GM21528 (cell line): ENCODE results near the gene DGKZ.

Experiments
- ATAC-seq: cut with Tn5 transposase; IDR thresholded peaks from one replicate; pipeline ENCODE4 v1.9.1; 2021; ENCODE audit warnings: mild to moderate bottlenecking, moderate library complexity; ENCODE audit not compliant: unreplicated experiment, low FRiP score

The DGKZ gene

GRCh38 chr11:46345131-46345597 lies 2.1 kb upstream of the DGKZ start:
- ATAC-seq: no peak

- no peak for ATAC-seq
Measured at GRCh38 chr11:46345881-46346484, 1.3 kb upstream of the DGKZ start.

- ATAC-seq: peak; percentile 11
Measured at GRCh38 chr11:46347637-46348311, 511 bp downstream of the DGKZ start.

GRCh38 chr11:46348566-46349401 lies 1.5 kb downstream of the DGKZ start:
- no peak for ATAC-seq

- no peak for ATAC-seq
Measured at GRCh38 chr11:46350695-46351094, 3.4 kb downstream of the DGKZ start.

- ATAC-seq: no peak
Measured at GRCh38 chr11:46351148-46351547, 3.9 kb downstream of the DGKZ start.

GRCh38 chr11:46351606-46352005 lies 4.3 kb downstream of the DGKZ start:
- ATAC-seq: no peak

GRCh38 chr11:46352063-46352841 lies 5.0 kb downstream of the DGKZ start:
- ATAC-seq: no peak

- ATAC-seq: no peak
Measured at GRCh38 chr11:46353698-46354097, 6.4 kb downstream of the DGKZ start.

- no peak for ATAC-seq
Measured at GRCh38 chr11:46356924-46357482, 9.7 kb downstream of the DGKZ start.

GRCh38 chr11:46357483-46357936 lies 10.2 kb downstream of the DGKZ start:
- no peak for ATAC-seq

- no peak for ATAC-seq
Measured at GRCh38 chr11:46359953-46360352, 12.7 kb downstream of the DGKZ start.

GRCh38 chr11:46360878-46361277 lies 13.6 kb downstream of the DGKZ start:
- ATAC-seq: no peak

- ATAC-seq: peak; percentile 76
Measured at GRCh38 chr11:46361283-46362155, 14.3 kb downstream of the DGKZ start.

GRCh38 chr11:46362156-46363030 lies 15.1 kb downstream of the DGKZ start:
- ATAC-seq: no peak

- no peak for ATAC-seq
Measured at GRCh38 chr11:46363031-46363407, 15.8 kb downstream of the DGKZ start.

- no peak for ATAC-seq
Measured at GRCh38 chr11:46363455-46364005, 16.3 kb downstream of the DGKZ start.

- ATAC-seq: no peak
Measured at GRCh38 chr11:46364056-46364455, 16.8 kb downstream of the DGKZ start.
